Mesodermal cell (in vitro differentiated cells): Measurements from ENCODE around the gene NTN1.

Source experiments
- H3K27ac ChIP-seq: 2 replicates; pipeline ENCODE4 v1.7.0; 2013; ENCODE audit warnings: mild to moderate bottlenecking, low read depth, low read length, moderate library complexity; ENCODE audit not compliant: severe bottlenecking
- H3K36me3 ChIP-seq: 2 replicates; pipeline ENCODE4 v1.7.1; 2013; ENCODE audit warnings: mild to moderate bottlenecking, low read length, moderate library complexity; ENCODE audit not compliant: control insufficient read depth, insufficient read depth
- H3K4me1 ChIP-seq: one replicate; pipeline ENCODE4 v1.7.1; 2013; ENCODE audit warnings: mild to moderate bottlenecking, low read length; ENCODE audit not compliant: insufficient read depth, control insufficient read depth, poor library complexity, severe bottlenecking
- H3K4me3 ChIP-seq: 2 replicates; pipeline ENCODE4 v1.7.0; 2013; ENCODE audit warnings: low read length, control low read depth, mild to moderate bottlenecking; ENCODE audit not compliant: insufficient read depth, poor library complexity, severe bottlenecking; ENCODE audit errors: extremely low read depth
- H3K9me3 ChIP-seq: 2 replicates; pipeline ENCODE4 v1.7.1; 2013; ENCODE audit warnings: mild to moderate bottlenecking, low read length, moderate library complexity; ENCODE audit not compliant: control insufficient read depth
- WGBS, 2 experiments: methylation state at CpG; one replicate each; pipeline ENCODE4 v1.1.5; 2013; ENCODE audit warnings: missing lambda C conversion rate in 2 of 2; ENCODE audit not compliant: insufficient coverage in 2 of 2; 5-methylcytosine and 5-hydroxymethylcytosine counted together

NTN1 gene

DNA sequence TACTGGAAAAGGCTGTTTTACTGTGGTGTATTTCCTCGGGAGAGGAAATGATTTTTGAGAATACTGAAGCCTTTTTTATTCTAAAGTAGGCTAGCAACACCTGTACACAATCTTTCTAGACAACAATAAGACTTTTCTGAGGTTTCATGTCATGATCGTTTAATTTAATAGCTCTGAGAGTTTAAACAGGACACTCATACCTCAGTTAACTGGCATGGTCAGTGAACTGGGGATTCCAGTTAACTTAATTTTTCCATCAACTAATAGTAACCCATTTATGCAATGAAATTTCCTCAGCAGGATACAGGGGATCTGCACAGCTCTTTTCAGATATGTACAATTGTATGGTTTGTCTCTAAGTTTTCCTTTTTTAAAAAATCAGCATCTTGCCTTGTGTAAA, 262.6 kb downstream of the NTN1 start:
- WGBS, 2 experiments = 100% methylated on average over 1 of the region's 2 CpGs; no CpG with 5 or more reads in 1 of the 2 experiments
- no peak overlapping the region for H3K4me3 ChIP-seq
- no peak overlapping the region for H3K27ac ChIP-seq
- no peaks in the 10 kb centered on the region for H3K4me1 ChIP-seq
- no peaks in the 10 kb centered on the region for H3K36me3 ChIP-seq
- no peaks in the 10 kb centered on the region for H3K9me3 ChIP-seq

DNA sequence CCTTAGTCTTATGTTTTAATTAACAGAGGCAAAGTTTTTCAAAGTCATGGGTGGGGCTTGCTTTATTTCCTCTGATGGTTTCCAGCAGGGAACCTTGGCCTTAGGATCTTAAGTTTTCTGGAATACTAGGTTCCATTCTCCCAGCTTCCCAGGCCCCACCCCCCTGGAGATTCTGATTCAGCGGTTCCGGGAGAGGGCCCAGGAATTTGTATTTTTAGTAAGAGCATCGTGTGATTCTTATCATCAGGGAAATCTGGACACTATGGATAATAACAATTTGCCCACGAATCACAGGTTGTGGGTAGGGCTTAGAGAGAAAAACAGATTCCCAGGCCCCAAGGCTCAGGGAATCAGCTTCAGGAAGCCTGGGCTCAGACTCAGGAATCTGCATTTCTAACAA, 263.6 kb downstream of the NTN1 start:
- H3K27ac ChIP-seq = no peak overlapping the region
- no peaks in the 10 kb centered on the region for H3K4me1 ChIP-seq
- no peak overlapping the region for H3K4me3 ChIP-seq
- no peaks in the 10 kb centered on the region for H3K36me3 ChIP-seq
- no peaks in the 10 kb centered on the region for H3K9me3 ChIP-seq
- 62 to 63% methylated on average over 2 to 3 of the region's 4 CpGs for WGBS, 2 experiments

DNA sequence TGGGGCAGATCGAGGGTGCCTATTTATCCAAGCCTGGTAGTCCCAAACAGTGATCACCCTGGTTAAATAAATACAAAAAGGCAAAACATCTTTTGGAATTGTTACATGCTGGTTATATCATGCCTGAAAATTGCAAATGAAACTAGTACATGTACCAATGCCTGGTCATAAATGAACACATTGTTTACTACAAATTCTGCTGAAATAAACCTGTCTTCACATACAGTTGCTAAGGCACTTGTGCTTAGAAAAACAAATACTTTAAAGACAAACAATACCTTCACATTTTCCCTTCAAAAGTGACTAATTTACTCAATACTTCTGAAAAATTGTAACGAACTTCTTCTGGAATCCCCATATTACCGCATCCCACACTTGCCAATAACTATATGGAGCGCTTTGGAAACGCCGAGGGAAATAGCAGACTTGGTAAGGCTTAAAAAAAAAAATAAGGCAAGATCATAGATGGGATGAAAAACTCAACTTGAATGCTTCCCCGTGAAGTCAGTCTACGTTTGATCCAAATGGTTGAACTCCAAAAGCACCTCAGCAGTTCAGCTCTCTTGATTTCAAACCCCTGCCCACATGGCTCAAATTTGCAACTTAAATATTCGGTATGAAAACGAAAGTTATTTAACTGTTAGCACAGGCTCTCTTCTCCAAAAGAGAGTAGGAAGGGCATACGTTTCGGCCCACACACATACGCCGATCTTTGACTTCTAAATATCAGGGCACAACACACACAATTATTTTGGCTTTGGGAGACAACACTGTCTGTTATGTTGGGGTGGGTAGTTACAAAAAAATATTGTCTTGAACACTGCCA, 264.5 kb downstream of the NTN1 start:
- H3K36me3 ChIP-seq = no peaks in the 10 kb centered on the region
- no peaks in the 10 kb centered on the region for H3K4me1 ChIP-seq
- no peak overlapping the region for H3K27ac ChIP-seq
- no peak overlapping the region for H3K4me3 ChIP-seq
- no peaks in the 10 kb centered on the region for H3K9me3 ChIP-seq
- WGBS, 2 experiments = 91 to 96% methylated on average over 5 to 6 of the region's 14 CpGs

- 94% methylated on average over 3 to 5 of the region's 7 CpGs for WGBS, 2 experiments
- Histone ChIP-seq H3K27ac (no peak overlapping the region), H3K9me3 (no peaks in the 10 kb centered on the region), H3K4me1 (no peaks in the 10 kb centered on the region), H3K4me3 (no peak overlapping the region), H3K36me3 (no peaks in the 10 kb centered on the region)
Observed at GRCh38 chr17:9286434-9286833, 265.1 kb downstream of the NTN1 start.

- H3K27ac ChIP-seq = no peak overlapping the region
- no peaks in the 10 kb centered on the region for H3K9me3 ChIP-seq
- H3K4me3 ChIP-seq = no peak overlapping the region
- H3K4me1 ChIP-seq = no peaks in the 10 kb centered on the region
- WGBS, 2 experiments = 100% methylated on average over 1 of the region's 2 CpGs
- H3K36me3 ChIP-seq = no peaks in the 10 kb centered on the region
Observed at GRCh38 chr17:9287306-9287705, 266.0 kb downstream of the NTN1 start.

GRCh38 chr17:9290226-9290613, 268.9 kb downstream of the NTN1 start:
- no peak overlapping the region for H3K27ac ChIP-seq
- no peaks in the 10 kb centered on the region for H3K36me3 ChIP-seq
- no peak overlapping the region for H3K4me3 ChIP-seq
- WGBS, 2 experiments = 78 to 92% methylated on average over 5 of the region's 7 CpGs
- H3K9me3 ChIP-seq = no peaks in the 10 kb centered on the region
- H3K4me1 ChIP-seq = no peaks in the 10 kb centered on the region

DNA sequence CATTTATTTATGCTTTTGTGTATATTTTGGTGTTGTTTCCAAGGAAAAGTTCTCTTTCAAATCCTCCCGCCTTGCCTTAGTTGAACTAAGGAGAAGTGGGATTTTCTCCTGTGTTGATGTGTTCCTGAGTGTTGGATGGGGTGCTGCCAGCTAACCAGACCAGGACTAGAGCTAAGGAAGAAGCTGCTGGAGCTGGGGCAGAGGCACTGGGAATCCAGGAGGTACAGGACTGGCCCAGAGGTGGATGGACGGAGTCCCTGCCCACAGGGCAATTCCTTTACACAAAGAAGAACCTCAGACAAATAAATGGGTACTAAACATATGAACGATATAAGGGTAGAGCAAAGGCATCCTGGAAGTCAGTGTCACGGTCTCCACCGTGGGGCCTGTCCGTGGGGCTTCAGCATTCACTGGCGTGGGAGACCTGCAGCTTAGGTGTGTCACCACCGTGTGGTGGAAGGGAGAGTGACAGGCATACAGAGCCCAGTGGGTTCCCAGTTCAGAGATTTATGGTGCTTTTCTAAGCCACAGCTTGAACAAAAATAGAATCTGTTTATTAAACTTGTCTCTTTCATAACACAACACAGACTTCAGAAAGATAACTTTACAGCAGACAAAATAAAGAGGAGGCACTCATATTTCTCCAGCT, 270.7 kb downstream of the NTN1 start:
- no peaks in the 10 kb centered on the region for H3K36me3 ChIP-seq
- no peaks in the 10 kb centered on the region for H3K9me3 ChIP-seq
- no peak overlapping the region for H3K27ac ChIP-seq
- no peaks in the 10 kb centered on the region for H3K4me1 ChIP-seq
- H3K4me3 ChIP-seq = no peak overlapping the region
- WGBS, 2 experiments = 65 to 70% methylated on average over 6 to 7 of the region's 8 CpGs

- no peak overlapping the region for H3K27ac ChIP-seq
- WGBS, 2 experiments = 95 to 96% methylated on average over 2 of the region's 2 CpGs
- H3K9me3 ChIP-seq = no peaks in the 10 kb centered on the region
- H3K36me3 ChIP-seq = no peaks in the 10 kb centered on the region
- H3K4me3 ChIP-seq = no peak overlapping the region
- H3K4me1 ChIP-seq = no peaks in the 10 kb centered on the region
Observed at GRCh38 chr17:9292561-9292941, 271.2 kb downstream of the NTN1 start.
